T-helper 1 cell (primary cell): ENCODE results near the gene BTBD9.
A peak's percentile ranks its signal among the peaks of the same experiment; 100 is the strongest.

ENCODE experiments used
- DNase-seq, 5 donors: peaks; one replicate each; pipeline ENCODE4 v3.0.0-alpha.2; 2012 to 2020

The BTBD9 gene

DNA sequence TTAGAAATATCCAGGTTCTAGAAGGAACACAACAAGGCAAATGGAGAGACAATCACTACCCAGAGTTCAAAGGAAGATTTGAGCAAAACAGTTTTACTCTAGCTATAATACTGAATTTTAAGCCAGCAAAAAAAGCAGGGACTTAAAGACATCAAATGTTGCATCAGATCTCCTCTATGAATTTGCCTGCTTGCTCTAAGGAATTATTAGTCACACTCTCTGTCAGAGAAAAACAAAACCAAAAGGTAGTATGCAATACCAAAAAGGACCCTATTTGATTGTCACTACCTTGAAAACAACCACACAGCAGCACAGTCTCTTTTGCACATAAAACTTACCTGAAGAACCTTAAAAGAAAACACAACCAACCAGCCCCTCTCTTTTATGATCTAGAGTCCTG is 46.3 kb downstream of the BTBD9 start:
- peak in 1 of 5 donors; percentile 26 for DNase-seq

DNA sequence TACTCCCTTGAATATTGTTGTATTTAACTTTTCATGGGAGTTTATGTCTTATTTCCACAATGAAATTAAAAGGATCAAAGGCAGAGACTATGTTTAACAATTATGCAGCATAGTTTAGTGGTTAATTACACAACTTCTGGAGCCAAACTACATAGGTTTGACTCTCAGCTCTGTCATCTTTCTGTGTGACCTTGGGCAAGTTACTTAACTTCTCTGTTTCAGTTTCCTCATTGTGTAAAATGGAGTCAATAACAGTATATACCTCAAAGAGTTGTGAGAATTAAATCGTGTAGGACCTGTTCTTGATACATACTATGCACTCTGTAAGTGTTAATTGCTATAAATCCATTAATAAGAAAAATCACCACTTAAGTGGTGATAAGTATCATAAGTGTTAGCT is 48.3 kb downstream of the BTBD9 start:
- no peak for DNase-seq

DNA sequence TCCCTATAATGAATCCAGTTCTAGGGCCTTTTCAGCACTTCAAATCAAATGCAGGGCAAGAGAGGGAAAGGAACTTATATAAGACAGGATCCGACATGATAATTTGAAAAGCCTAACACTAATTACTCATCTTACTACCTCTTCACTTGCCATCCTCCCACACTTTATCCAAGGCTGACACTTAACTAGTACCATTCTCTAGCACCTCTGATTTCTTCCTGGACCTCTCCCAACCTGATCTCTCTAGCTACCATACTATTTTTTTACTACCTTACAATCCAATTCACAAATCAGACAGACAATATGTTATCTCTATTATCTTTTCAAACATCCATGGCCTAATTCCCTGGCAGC is 50.4 kb downstream of the BTBD9 start:
- no peak for DNase-seq

DNA sequence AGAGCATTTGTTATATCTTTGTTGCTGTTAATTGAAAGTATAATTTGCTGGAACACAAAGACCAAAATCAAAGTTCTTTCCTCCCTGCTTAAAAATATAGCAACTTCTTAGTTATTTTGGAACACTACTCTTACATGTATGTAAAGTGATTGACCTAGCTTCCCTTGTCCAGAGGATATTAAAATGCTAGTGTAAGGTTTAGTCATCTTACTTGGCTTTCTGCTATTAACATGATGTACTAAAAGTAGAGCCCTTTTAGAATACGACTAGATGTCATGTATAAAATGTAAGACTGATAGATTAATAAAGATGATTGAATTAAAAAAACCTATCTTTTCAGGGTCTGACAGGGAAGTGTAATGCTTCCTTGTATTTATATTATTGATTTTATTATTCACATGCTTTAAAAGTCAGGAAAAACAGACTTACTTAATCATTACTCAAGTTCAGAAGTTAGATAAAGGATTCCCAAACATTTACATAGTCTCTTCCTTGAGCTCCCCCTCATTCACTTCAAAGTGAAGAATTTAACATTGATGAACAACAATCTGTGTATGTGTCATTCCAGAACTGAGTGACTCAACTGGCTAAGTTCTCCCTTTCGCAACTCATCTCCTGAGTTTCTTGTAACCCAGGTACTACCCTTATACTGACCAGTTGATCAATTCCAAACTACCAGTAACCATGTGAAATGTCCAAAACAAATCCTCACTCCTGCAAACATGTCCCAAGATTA is 50.9 kb downstream of the BTBD9 start:
- DNase-seq = peak in 1 of 5 donors; percentile 11

DNA sequence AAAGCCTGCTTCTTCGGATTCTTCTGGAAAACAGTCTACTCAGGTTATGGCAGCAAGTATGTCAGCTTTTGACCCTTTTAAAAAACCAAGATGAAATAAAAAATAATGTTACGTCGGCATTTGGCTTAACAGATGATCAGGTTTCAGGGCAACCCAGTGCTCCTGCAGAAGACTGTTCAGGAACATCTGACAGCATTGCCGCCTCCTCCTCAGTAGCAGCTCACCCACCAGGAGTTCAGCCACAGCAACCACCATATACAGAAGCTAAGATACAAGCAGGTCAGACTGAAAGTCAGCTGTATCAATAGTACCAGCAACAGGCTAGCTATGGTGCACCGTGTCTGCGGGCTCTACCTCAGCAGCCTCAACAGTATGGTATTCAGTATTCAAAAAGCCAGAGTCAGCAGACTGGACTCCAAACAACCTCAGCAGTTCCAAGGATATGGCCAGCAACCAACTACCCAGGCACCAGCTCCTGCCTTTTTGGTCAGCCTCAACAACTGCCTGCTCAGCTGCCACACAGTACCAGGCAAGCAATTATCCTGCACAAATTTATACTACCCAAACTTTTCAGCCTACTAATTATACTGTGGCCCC is 51.9 kb downstream of the BTBD9 start:
- DNase-seq = no peak

DNA sequence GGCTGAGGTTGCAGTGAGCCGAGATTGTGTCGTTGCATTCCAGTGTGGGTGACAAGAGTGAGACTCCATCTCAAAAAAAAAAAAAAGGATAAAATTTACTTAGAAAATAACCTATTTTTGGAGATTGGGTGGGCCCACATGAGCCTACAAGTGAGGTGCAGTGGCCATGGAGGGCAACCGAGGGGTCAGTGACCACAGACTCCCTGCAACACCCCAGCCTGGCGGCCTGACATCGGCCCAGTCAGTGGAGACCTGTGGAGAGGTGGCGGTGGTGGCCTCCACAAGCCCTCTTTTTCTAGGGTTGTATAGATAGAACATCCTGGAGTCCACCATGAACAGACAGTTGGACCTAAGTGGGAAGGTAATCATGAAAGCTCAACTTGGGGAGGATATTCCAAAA is 52.7 kb downstream of the BTBD9 start:
- no peak for DNase-seq

DNA sequence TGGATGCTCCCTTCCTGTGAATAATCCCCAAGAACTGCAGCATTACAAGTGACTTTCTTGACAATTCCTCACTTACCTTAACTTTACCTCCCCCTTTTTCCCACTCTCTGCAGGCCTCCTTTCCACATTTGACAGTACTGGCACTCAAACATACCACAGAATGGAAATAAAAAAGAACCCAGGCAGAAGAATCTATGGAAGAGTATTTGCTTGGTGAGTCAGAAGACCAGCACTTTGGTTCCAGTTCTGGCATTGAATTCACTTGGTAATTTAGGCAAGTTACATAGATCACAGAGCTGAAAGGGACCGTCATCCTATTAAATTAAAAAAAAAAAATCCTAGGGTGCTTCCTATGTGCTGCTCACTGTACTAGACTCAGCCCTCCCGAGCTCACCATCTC is 55.0 kb downstream of the BTBD9 start:
- DNase-seq = no peak

DNA sequence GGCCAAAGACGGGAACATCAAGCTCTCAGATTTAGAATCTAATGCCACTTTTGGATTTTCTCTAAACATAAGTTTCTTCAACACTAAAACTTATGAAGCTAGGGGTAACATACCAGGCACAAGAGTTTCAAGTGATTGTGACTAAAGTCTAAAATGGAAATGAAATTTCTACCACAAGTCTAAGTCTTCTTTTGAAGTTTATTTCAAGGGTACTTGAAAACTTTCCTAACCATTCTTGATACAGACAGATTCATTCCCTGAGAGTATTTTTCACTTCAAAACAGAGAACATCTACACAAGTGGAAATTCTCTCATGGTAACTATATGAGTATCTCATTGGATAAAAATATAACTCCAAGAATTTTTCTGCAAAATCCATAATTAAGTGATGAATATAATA is 56.2 kb downstream of the BTBD9 start:
- DNase-seq = no peak

DNA sequence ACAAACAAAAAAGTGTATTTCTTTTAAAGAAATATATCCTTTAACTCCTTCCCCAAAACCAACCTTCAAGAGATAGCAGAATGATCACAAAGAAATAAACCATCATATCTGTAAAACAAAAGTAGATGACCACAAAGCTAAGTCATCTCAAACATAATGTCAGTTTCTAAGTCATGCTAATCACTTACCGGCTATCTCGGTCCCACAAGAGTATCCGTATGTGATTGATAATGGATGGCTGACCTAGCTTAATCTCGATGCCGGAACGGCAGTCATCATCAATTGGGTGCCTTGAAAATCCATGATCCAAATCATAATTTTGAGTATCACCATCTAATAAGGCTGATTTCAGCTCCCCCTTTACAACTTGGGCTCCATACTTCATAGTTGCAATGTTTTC is 59.7 kb downstream of the BTBD9 start:
- DNase-seq = no peak

DNA sequence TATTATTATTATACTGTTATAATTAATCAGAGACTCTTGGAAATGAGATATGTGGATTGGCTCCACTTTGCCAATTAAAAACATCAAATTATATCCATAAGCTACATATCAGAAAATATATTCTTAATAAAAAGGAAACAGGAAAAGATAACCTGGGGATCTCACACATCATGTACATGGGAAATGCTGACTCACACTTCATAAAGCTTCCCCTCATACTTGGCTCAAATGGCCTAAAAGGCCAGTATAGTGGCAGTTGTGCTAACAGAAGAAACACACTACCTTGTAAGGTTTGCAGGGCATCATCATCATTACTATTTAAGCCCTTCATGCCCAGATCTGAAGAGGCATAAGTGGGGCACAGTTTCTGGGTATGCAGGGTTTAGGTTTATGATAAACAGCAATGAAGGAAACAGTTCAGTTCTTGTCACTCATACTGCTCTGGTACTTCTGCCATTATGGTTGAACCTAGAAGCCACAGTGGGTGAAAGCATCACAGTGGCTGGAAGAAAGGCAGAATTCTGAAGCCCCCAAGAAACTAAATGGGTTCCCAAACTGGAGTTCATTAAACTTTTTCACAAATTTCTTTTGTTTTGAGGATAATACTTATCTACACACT is 60.6 kb downstream of the BTBD9 start:
- DNase-seq = no peak

DNA sequence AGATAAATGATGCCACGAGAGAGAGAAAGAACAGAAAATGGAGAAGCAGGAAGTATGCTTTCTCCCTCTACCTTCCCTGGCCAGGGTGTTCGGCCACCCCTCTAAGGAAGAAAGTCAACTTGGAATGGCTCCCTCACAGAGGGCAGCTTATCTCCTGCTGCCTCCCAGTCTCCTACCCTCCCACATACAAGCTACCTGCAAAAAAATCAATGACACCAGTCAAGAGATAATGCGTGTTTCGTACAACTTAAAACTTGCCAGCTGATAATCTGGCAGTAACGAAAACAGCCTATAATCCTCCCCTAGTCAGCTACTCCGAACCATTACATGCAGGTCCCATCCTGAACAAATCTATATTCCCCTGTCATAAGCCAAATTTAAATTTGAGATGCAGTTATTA is 61.7 kb downstream of the BTBD9 start:
- DNase-seq = no peak

DNA sequence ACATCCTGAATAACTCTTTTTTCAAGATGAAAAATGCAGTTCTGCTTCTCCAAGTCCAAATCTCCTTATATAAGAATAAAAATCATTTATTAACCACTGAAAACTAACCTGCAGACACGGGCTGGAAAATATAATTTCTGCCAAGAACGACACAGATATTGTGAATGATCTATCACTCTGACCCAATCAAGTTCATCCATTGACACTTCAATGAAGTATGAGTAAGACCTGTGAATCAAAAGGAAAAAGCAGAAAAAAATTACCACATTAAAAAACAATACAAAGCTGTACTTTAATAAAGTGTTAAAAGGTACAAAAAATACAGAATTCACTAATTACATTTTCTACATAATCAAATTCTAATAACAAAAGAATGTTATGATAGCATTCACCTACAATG is 62.2 kb downstream of the BTBD9 start:
- no peak for DNase-seq

DNA sequence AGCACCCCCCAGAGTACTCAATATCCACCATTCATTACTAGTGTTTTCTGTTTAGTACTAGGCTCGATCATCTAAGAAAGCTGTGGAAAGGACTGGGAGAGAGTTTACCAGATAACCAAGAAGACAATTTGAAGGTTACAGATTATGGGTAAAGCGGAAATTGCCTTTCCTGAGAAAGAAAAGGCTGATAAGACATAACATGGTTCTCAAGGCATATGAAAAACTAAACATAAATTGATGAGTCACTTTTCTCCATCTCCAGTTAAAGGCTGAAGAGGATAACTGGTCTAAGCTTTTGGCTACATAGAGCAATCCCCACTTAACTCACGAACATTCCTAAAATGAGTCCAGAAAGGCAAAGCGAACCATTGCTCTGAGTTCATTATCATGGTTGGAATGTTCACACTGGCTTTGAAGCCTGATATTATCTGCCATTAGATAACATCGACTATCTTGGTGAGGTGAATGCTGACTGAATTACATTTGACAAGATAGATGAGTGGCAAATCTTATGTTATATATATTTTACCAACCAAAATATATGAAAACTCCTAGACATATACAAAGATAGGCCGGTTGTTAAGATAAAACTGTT is 65.8 kb downstream of the BTBD9 start:
- no peak for DNase-seq

DNA sequence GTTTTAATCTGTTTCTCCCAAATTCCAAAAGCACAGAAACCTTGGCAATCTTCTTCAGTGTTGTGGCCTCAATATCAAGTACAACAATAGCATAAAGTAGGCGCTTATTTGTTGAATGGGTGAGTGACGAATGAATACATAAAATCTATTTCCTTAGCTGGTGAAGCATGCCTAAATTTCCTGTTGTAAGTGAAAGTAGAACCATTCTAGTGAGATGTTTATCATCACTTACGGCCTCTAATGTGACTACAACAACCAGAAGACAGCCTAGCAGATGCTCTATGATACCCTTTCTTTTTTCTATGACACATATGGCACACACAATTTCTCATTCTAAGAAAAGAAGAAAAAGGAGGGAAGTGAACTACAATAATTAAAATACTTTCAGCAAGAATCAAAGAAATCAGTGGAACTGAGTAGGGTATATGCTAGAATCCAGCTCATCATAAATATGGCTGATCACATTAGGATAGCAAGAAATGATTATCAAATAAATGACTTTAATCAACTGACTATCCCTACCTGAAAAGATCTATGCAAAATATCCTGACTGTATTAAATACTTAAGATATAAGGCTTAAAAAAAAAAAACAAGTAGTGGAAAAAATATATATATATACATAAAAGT is 67.4 kb downstream of the BTBD9 start:
- peak in 1 of 5 donors; percentile 81 for DNase-seq

DNA sequence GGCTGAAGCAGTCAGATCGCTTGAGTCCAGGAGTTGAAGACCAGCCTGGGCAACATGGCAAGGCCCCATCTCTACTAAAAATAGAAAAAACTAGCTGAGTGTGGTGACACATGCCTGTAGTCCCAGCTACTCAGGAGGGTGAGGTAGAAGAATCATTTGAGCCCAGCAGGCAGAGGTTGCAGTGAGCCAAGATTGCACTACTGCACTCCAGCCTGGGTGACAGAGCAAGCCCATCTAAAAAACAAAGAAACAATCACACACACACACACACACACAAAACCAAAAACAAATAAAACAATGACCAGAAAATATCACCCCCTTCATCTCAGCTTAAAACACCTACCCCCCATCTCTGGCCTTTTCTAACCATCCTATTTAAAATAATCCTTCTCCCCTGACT is 68.0 kb downstream of the BTBD9 start:
- DNase-seq = no peak

DNA sequence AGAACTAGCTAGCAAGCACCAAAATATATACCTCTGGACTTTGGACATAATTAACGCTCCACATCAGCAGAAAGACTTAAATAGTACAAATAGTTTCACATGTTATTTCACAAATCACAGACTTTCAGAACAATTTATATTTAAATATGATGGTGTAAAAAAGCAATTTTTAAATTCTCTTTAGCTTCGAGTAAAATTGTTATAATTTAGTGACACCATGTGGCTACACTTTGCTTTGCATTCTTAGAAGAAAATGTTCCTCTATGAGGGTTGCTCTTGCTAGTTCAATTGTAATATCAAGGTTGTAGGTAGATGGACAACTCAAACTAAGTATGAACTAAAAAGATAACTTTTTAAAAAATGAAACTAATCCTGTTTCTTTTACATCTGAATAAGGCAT is 69.0 kb downstream of the BTBD9 start:
- DNase-seq = no peak

DNA sequence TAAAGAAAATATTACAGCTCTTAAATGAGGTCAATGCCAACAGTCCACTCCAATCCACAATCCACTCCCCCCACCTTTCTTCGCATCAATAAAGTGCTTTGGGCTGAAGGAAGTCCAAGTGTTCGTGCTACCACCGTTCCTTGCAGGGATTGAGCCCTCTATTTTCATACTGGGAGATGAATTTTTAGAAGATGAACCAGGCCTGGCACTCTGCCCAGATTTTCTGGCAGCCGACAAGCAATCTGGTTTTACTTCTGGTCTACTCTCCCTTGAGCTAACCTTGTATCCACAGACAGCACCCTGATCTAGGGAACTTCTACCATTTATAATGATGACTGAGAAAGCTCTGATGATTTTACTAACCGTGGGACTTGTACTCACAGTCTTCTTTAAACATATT is 72.3 kb downstream of the BTBD9 start:
- DNase-seq = no peak

DNA sequence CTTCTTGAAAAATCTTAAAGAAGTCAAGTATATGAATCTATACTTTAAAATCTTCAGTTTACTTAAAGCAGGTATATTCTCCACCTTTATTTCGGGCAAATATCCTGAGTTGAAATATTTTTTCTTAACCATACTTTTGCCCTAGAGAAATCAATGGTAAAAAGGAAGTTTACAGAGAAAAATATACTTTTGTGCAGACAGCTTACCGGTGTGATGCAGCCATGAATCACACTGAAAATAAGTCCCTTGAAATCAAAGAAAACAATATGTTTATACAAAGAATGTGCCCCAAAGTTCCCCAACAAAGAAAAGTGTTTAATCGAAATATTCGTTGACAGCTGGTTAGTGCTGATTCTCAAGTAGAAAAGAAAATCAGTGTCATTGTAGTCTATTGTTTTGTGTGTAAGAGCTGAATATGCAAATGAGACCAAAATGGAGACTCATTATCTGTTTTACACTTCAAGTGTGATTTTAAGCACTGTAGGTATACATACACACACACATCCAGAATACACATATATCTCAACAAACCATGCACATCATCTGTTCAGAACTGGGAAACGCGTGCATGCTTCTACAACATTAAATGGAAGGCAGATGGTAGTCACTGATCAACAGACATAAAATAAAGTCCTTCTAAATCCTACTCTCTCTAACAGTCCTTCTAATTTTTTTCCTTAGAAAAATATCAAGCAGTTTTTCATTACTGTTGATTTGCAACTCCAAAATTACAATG is 73.3 kb downstream of the BTBD9 start:
- no peak for DNase-seq

DNA sequence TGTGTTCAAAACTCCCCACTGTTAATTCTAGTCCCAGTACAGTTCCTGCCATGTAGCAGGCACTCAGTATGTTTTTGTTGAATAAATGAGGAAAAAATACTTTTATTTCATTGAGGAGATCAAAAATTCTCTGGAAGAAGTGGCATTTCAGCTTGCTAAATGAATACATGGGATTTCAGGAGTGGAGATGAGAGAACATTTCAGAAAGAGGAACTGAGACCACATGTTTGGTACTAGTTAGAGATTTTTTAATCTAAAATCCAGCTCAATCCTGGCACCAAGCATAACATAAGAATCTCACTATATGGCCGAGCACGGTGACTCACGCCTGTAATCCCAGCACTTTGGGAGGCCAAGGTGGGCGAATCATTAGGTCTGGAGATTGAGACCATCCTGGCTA is 75.4 kb downstream of the BTBD9 start:
- no peak for DNase-seq

DNA sequence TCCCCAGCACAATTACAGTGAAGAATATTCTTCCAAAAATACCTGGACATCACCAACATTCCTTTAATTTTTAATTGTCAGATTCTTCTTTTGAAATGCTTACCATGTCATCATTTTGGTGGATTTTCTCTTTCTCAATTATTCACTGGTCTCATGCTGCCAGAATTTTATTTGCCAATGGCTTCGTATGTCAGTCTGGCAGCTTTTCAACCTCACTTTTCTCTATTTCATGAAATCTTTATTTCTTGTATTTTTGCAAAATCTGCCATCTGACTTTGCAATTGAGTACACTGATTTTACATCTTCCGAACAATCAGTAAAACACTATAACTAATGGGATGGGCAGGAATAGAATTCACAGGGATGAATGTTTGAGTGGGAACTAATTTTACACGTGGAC is 84.1 kb downstream of the BTBD9 start:
- DNase-seq = no peak

DNA sequence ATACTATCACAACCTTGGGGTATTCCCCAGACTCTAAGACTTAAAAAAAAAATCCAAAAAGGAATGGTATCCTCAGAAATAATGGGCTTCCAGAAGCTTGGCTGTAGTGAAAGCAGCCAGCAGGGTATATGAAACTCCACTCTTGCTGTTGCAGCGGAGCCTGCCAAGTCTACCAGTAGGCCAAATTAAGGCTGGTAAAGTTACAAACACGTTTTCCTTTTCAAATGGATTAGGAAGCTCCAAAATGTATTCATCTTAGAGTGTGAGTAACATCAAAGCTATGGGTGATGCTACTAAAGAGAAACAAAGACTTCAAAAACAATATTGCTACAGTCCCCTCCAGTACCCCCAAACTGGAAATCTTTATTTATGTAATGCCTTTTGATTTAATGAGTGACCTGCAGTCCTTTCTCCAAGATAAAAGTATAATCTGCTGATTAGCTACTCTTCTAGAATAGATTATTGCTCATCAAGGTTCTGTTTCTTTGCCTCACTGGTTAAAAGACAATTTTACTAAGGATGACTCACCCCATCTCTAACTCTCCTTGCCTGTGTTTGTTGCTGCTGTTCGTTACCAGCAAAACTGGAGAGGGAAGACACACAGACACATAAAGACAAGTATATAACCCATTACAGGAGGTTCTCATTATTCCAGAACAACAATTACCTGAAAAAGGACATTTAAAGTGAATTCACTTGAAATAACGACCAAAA is 84.9 kb downstream of the BTBD9 start:
- no peak for DNase-seq

DNA sequence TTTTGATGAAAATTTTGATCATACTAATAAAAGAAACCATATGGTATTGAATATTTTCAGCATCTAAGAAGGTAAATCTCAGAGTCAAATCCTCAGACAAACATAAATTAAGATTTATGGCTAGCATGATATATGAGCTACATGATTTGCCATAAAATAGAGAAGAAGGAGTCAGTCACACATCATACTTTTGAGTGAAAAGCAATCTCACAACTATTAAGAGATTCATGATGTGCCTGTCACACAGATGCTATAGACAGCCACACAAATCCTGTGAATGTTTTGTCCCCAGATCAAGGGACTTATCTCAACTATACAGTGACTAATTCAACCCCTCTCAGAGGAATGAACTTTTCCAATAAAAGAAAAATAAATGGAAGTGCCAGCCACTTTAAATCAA is 85.7 kb downstream of the BTBD9 start:
- DNase-seq = no peak
